Renal cortical epithelial cell (primary cell): ENCODE results near the gene EIF3A. TPM values are rescaled to one million over a fixed set of nuclear protein-coding genes. Genes with fewer than 3 reads are reported as not detected.
"Not testable (repeated sequence)": the region's sequence is repeated elsewhere in the genome, so short reads cannot be mapped to it uniquely, and the experiment has no call there.

Source experiments
- DNase-seq: peaks from one replicate; pipeline ENCODE4 v3.0.0-alpha.2; 2011; ENCODE audit warnings: low read depth
- total RNA-seq: library from RNA; depleted of rRNA; stranded (reverse); fragments of >200 nt; gene quantifications from 2 replicates; pipeline ENCODE4 v1.2.3, GENCODE V29; 2014

Gene EIF3A
- total RNA-seq, 1 donor from 2014 or later, result 180 TPM

GRCh38 chr10:119051775-119052174, 28.8 kb downstream of the EIF3A start:
- DNase-seq, result no peak

GRCh38 chr10:119049777-119050176, 30.8 kb downstream of the EIF3A start:
- no peak for DNase-seq

- DNase-seq, result no peak
Observed at GRCh38 chr10:119049361-119049760, 31.3 kb downstream of the EIF3A start.

GRCh38 chr10:119045561-119045960, 35.1 kb downstream of the EIF3A start:
- DNase-seq, result no peak

GRCh38 chr10:119042169-119042568, 38.4 kb downstream of the EIF3A start:
- no peak for DNase-seq

- no peak for DNase-seq
Observed at GRCh38 chr10:119041326-119041725, 39.3 kb downstream of the EIF3A start.

- DNase-seq, result no peak
Observed at GRCh38 chr10:119039161-119039560, 41.5 kb downstream of the EIF3A start.

GRCh38 chr10:119031496-119032059, 49.0 kb downstream of the EIF3A start:
- no peak for DNase-seq

GRCh38 chr10:119030421-119031250, 50.0 kb downstream of the EIF3A start:
- peak; percentile 35 for DNase-seq

- DNase-seq, result no peak
Observed at GRCh38 chr10:119029613-119030420, 50.8 kb downstream of the EIF3A start, which contains the start of gene NANOS1. NANOS1 (plus strand) TSS chr10:119029714; CDS start chr10:119029802, 88 bp downstream.

GRCh38 chr10:119028900-119029612, 51.6 kb downstream of the EIF3A start:
- DNase-seq, result peak; percentile 51

- not testable (repeated sequence) for DNase-seq
Observed at GRCh38 chr10:119028445-119028899, 52.1 kb downstream of the EIF3A start.

GRCh38 chr10:119026301-119027110, 54.1 kb downstream of the EIF3A start:
- no peak for DNase-seq

GRCh38 chr10:119025776-119026175, 54.8 kb downstream of the EIF3A start:
- DNase-seq, result no peak

GRCh38 chr10:119025336-119025735, 55.3 kb downstream of the EIF3A start:
- peak; percentile 69 for DNase-seq

- DNase-seq, result no peak
Observed at GRCh38 chr10:119024882-119025281, 55.7 kb downstream of the EIF3A start.

- no peak for DNase-seq
Observed at GRCh38 chr10:119023553-119023868, 57.1 kb downstream of the EIF3A start.

- peak; percentile 68 for DNase-seq
Observed at GRCh38 chr10:119022846-119023552, 57.6 kb downstream of the EIF3A start.

GRCh38 chr10:119020627-119020946, 60.0 kb downstream of the EIF3A start:
- DNase-seq, result peak; percentile 43

- no peak for DNase-seq
Observed at GRCh38 chr10:119007211-119007574, 73.4 kb downstream of the EIF3A start.
